ENCODE results near the gene KRTAP2-3.
"Not testable (repeated sequence)": the region's sequence is repeated elsewhere in the genome, so short reads cannot be mapped to it uniquely, and the experiment has no call there.

DNA sequence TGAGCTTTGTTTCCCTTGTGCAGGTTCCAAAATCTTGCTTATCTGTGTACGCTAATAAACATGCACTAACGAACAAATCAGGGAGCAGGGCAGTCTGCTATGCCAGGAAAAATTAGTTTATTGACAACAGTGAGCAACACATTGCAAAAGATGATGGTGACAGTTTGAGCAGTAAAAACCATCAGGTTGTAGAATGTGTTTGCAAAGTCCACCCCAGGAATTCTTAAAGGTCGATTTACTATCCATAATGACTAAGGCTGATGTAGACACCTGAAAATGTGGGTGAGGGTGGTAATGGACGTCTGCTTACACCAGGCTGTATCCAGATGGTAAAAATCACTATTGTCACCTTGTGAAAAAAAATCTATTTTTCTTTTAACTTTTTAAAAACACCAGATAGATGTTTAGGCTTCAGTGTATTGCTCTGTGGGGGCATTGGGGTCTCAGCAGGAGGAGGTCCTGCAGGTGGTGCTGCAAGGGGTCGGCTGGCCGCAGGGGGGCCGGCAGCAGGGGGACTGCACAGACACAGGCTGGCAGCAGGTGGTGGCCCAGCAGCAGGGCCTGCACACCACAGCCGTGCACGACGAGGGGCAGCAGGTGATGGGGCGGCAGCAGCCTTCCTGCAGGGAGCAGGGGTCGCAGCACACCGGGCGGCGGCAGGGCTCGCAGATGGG is 5.2 kb upstream of the KRTAP2-3 start:
- TF ChIP-seq POLR2A (IDR thresholded peaks at IDR 0.05; ENCODE audit: low read length); GATA1 (IDR thresholded peaks at IDR 0.05; ENCODE audit: low read depth, low read length): not testable (repeated sequence)
